ENCODE measurements around the gene PTPRCAP.
"Not testable (repeated sequence)": the region's sequence is repeated elsewhere in the genome, so short reads cannot be mapped to it uniquely, and the experiment has no call there.

The PTPRCAP gene

DNA sequence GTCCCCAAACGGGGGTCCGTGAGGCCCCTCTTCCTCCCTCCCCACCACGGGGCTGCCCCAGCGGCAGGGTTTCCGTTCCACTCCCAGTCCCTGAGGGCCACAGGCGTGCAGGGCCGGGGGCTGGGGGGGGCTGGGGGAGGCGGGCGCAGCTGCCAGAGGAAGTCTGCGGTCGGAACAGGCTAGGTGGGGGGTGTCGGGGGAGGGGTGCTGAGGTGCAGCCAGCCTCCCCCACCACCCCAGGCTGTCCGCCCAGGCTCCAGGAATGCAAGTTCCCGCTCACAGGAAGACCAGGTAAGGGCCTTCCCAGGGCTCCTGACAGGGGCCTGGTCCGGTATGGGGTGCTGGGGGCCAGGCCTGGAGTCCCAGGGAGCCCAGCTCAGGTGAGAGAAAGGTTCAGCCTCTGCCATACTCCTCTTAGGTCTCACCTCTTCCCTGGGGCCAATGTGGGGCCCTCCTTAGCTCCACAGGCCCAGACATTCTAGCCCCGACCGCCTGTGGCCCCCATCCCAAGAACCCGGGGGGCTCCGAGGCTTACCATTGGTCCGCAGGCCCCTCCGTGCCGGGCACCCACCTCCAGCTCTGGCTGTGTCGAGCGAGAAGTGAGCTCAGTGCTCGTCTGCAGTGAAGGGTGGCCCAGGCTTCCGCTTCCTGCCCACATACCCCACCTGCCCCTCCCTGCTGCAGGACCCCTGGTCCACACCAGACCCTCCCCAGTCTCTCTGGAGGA lies at the start of gene PTPRCAP:
Gene PTPRCAP (minus strand): TSS at position 601 of the 727 bp plus-strand sequence. CDS start 63 bp downstream, at position 538.
- Histone ChIP-seq H3K4me3 (ENCODE audit: low read length in 2 of 2) (peak within 1 kb of the TSS; percentile 32 to 77), H3K27me3 (ENCODE audit: control insufficient read depth in 2 of 2, insufficient read depth in 2 of 2, low read length in 2 of 2) (no peaks in the 10 kb centered on the region), H3K36me3 (ENCODE audit: control insufficient read depth in 2 of 2, insufficient read depth in 2 of 2, low read length in 2 of 2) (peaks cover 47 to 52% of the 10 kb centered on the region in 2 donors), H3K9ac (ENCODE audit: low read depth in 1 of 2, low read length in 2 of 2) (peak within 1 kb of the TSS in 1 of 2 donors; percentile 52), H3K4me1 (ENCODE audit: control insufficient read depth in 2 of 2, insufficient read depth in 2 of 2, low read length in 2 of 2) (peaks cover 11 to 18% of the 10 kb centered on the region in 2 donors), H3K27ac (ENCODE audit: low read depth in 2 of 2, low read length in 2 of 2) (peak within 1 kb of the TSS; percentile 55 to 87), H3K9me3 (ENCODE audit: control insufficient read depth in 2 of 2, low read length in 2 of 2) (no peaks in the 10 kb centered on the region)

- H3K4me1 ChIP-seq (ENCODE audit: control insufficient read depth in 2 of 2, insufficient read depth in 2 of 2, low read length in 2 of 2), result peaks cover 27 to 34% of the 10 kb centered on the region in 2 donors
- H3K27ac ChIP-seq (ENCODE audit: low read depth in 2 of 2, low read length in 2 of 2), result peak overlapping the region in 1 of 2 donors; percentile 48
- H3K36me3 ChIP-seq (ENCODE audit: control insufficient read depth in 2 of 2, insufficient read depth in 2 of 2, low read length in 2 of 2), result peaks cover 9 to 37% of the 10 kb centered on the region in 2 donors
These were observed 49.2 kb upstream of the PTPRCAP start for GRCh38 chr11:67486481-67487195.

GRCh38 chr11:67485873-67486361 lies 48.4 kb upstream of the PTPRCAP start:
- H3K9ac ChIP-seq (ENCODE audit: low read depth in 1 of 2, low read length in 2 of 2); H3K27me3 ChIP-seq (ENCODE audit: control insufficient read depth in 2 of 2, insufficient read depth in 2 of 2, low read length in 2 of 2); H3K4me3 ChIP-seq (ENCODE audit: low read length in 2 of 2); H3K9me3 ChIP-seq (ENCODE audit: control insufficient read depth in 2 of 2, low read length in 2 of 2): not testable (repeated sequence)
- Histone ChIP-seq H3K4me1 (ENCODE audit: control insufficient read depth in 2 of 2, insufficient read depth in 2 of 2, low read length in 2 of 2) (peaks cover 27 to 34% of the 10 kb centered on the region in 2 donors), H3K27ac (ENCODE audit: low read depth in 2 of 2, low read length in 2 of 2) (peak overlapping the region in 1 of 2 donors; percentile 48), H3K36me3 (ENCODE audit: control insufficient read depth in 2 of 2, insufficient read depth in 2 of 2, low read length in 2 of 2) (peaks cover 2 to 31% of the 10 kb centered on the region in 2 donors)

More at GRCh38 chr11:67486481-67487195, 49.2 kb upstream of the PTPRCAP start:
- Histone ChIP-seq H3K4me3 (ENCODE audit: low read length in 2 of 2) (no peak overlapping the region), H3K27me3 (ENCODE audit: control insufficient read depth in 2 of 2, insufficient read depth in 2 of 2, low read length in 2 of 2) (no peaks in the 10 kb centered on the region), H3K9me3 (ENCODE audit: control insufficient read depth in 2 of 2, low read length in 2 of 2) (no peaks in the 10 kb centered on the region), H3K9ac (ENCODE audit: low read depth in 1 of 2, low read length in 2 of 2) (no peak overlapping the region)

DNA sequence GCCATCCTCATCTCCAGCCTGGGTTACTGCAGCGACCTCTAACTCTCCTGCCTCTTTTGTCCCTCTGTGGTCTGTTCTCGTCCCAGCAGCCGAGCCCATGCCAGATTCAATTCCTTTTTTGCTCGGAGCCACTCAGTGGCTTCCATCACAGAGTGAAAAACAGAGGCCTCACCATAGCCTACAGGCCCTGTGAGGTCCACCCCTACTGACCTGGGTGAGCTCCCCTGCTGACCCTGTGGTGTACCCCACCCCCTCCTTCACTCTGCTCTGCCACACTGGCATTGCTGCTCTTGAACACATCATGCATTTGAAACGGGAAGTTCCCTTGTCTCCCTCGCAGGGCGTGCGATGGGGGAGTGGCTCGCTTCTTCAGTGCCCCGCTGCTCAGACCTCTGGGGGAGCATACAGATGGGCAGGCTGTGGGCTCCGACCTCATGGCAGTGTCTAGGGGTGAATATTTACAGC lies 47.4 kb upstream of the PTPRCAP start:
- H3K27me3 ChIP-seq (ENCODE audit: control insufficient read depth in 2 of 2, insufficient read depth in 2 of 2, low read length in 2 of 2), result no peaks in the 10 kb centered on the region
- H3K4me3 ChIP-seq (ENCODE audit: low read length in 2 of 2), result peak overlapping the region; percentile 6 to 59
- peaks cover 2 to 20% of the 10 kb centered on the region in 2 donors for H3K36me3 ChIP-seq (ENCODE audit: control insufficient read depth in 2 of 2, insufficient read depth in 2 of 2, low read length in 2 of 2)
- H3K9ac ChIP-seq (ENCODE audit: low read depth in 1 of 2, low read length in 2 of 2), result peak overlapping the region; percentile 16 to 20
- H3K9me3 ChIP-seq (ENCODE audit: control insufficient read depth in 2 of 2, low read length in 2 of 2), result no peaks in the 10 kb centered on the region
- peaks cover 26 to 32% of the 10 kb centered on the region in 2 donors for H3K4me1 ChIP-seq (ENCODE audit: control insufficient read depth in 2 of 2, insufficient read depth in 2 of 2, low read length in 2 of 2)
- H3K27ac ChIP-seq (ENCODE audit: low read depth in 2 of 2, low read length in 2 of 2), result peak overlapping the region; percentile 18 to 86

GRCh38 chr11:67483831-67484665 lies 46.6 kb upstream of the PTPRCAP start:
- Histone ChIP-seq H3K9ac (ENCODE audit: low read depth in 1 of 2, low read length in 2 of 2) (peak overlapping the region; percentile 16 to 80), H3K4me1 (ENCODE audit: control insufficient read depth in 2 of 2, insufficient read depth in 2 of 2, low read length in 2 of 2) (peaks cover 23 to 25% of the 10 kb centered on the region in 2 donors), H3K36me3 (ENCODE audit: control insufficient read depth in 2 of 2, insufficient read depth in 2 of 2, low read length in 2 of 2) (peaks cover 2 to 19% of the 10 kb centered on the region in 2 donors), H3K4me3 (ENCODE audit: low read length in 2 of 2) (peak overlapping the region; percentile 13 to 91), H3K27ac (ENCODE audit: low read depth in 2 of 2, low read length in 2 of 2) (peak overlapping the region; percentile 26 to 86), H3K9me3 (ENCODE audit: control insufficient read depth in 2 of 2, low read length in 2 of 2) (no peaks in the 10 kb centered on the region), H3K27me3 (ENCODE audit: control insufficient read depth in 2 of 2, insufficient read depth in 2 of 2, low read length in 2 of 2) (no peaks in the 10 kb centered on the region)

DNA sequence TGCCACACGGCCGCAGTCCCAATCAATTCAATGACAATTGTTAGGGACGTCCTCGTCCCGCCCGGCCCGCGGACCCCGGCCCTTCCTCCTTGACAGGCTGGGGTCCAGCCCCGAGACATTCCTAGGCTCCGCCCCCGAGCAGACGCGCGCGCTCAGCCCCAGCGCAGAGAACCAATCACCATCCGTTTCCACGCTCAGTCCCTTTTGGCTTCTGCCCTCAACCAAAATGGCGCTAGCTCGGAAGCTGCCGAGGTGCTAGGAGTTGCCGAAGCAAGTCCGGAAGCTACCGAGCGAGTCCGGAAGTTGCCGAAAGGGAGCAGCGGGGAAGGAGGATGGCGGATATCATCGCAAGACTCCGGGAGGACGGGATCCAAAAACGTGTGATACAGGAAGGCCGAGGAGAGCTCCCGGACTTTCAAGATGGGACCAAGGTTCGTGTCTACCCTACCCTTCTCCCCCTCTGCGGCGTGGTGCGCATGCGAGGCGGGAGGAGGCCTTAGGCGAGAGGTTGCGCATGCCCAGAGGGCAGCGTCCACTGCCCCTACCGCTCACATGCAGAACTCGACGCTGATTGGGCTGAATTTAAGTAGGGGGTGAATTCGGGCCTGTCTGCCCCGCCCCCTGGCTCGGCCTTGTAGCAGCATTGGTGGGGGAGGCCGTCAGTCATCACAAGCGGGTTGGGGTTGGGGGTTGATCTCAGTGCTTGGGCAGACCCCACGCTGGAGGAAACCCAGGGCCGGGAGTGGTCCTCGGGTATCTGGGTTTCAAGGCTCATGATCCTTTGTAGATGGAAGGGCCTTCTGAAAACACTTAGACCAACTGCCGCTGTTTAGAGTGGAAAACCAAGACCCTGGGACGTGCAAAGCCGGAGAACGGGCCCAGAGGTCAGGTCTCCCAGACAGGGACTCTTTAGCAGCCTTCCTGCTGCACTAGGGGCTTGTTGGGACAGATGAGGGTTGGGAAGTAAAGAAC lies 45.6 kb upstream of the PTPRCAP start, which contains the start of gene AIP:
Gene AIP (plus strand): TSS at position 200 of the 972 bp plus-strand sequence. CDS start 133 bp downstream, at position 333.
- H3K36me3 ChIP-seq (ENCODE audit: control insufficient read depth in 2 of 2, insufficient read depth in 2 of 2, low read length in 2 of 2), result peaks cover 2 to 16% of the 10 kb centered on the region in 2 donors
- H3K4me3 ChIP-seq (ENCODE audit: low read length in 2 of 2), result peak within 1 kb of the TSS; percentile 91 to 96
- H3K9ac ChIP-seq (ENCODE audit: low read depth in 1 of 2, low read length in 2 of 2), result peak within 1 kb of the TSS; percentile 81 to 85
- peaks cover 23 to 25% of the 10 kb centered on the region in 2 donors for H3K4me1 ChIP-seq (ENCODE audit: control insufficient read depth in 2 of 2, insufficient read depth in 2 of 2, low read length in 2 of 2)
- no peaks in the 10 kb centered on the region for H3K9me3 ChIP-seq (ENCODE audit: control insufficient read depth in 2 of 2, low read length in 2 of 2)
- H3K27ac ChIP-seq (ENCODE audit: low read depth in 2 of 2, low read length in 2 of 2), result peak within 1 kb of the TSS; percentile 86 to 90
- H3K27me3 ChIP-seq (ENCODE audit: control insufficient read depth in 2 of 2, insufficient read depth in 2 of 2, low read length in 2 of 2), result no peaks in the 10 kb centered on the region

DNA sequence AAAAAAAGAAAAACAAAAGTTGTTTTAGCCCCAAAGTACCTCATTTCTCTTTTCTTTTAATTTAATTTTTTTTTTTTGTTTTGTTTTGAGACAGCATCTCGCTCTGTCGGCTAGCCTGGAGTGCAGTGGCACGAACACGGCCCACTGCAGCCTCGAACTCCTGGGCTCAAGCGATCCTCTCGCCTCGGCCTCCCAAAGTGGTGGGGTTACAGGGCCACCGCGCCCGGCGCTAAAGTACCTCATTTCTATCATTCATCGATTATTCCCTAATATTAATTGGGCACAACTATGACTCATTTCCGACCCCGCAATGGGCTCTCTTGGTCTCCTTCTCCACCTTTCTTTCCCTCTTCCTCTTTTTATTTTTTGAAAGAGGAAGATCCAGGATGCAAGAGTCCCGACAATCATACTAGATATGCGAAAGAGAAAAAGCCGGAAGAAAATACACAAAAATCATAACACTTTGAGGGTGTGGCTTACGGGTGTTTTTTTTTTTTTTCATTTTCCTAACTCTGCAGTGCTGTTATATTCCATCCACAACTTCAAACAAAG lies 44.9 kb upstream of the PTPRCAP start:
- peaks cover 2 to 8% of the 10 kb centered on the region in 2 donors for H3K36me3 ChIP-seq (ENCODE audit: control insufficient read depth in 2 of 2, insufficient read depth in 2 of 2, low read length in 2 of 2)
- H3K27ac ChIP-seq (ENCODE audit: low read depth in 2 of 2, low read length in 2 of 2), result peak overlapping the region; percentile 86 to 90
- H3K9ac ChIP-seq (ENCODE audit: low read depth in 1 of 2, low read length in 2 of 2), result peak overlapping the region; percentile 81 to 85
- peaks cover 23 to 25% of the 10 kb centered on the region in 2 donors for H3K4me1 ChIP-seq (ENCODE audit: control insufficient read depth in 2 of 2, insufficient read depth in 2 of 2, low read length in 2 of 2)
- no peaks in the 10 kb centered on the region for H3K9me3 ChIP-seq (ENCODE audit: control insufficient read depth in 2 of 2, low read length in 2 of 2)
- H3K4me3 ChIP-seq (ENCODE audit: low read length in 2 of 2), result peak overlapping the region; percentile 91 to 96
- no peaks in the 10 kb centered on the region for H3K27me3 ChIP-seq (ENCODE audit: control insufficient read depth in 2 of 2, insufficient read depth in 2 of 2, low read length in 2 of 2)

DNA sequence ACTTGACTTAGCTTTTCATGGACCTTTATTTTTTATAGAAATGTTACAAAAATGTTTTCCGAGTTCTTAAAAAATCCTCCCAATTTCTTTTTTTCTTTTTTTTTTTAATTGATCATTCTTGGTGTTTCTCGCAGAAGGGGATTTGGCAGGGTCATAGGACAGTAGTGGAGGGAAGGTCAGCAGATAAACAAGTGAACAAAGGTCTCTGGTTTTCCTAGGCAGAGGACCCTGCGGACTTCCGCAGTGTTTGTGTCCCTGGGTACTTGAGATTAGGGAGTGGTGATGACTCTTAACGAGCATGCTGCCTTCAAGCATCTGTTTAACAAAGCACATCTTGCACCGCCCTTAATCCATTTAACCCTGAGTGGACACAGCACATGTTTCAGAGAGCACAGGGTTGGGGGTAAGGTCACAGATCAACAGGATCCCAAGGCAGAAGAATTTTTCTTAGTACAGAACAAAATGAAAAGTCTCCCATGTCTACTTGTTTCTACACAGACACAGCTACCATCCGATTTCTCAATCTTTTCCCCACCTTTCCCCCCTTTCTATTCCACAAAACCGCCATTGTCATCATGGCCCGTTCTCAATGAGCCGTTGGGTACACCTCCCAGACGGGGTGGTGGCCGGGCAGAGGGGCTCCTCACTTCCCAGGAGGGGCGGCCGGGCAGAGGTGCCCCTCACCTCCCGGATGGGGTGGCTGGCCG lies 40.0 kb upstream of the PTPRCAP start:
- H3K4me3 ChIP-seq (ENCODE audit: low read length in 2 of 2); H3K9me3 ChIP-seq (ENCODE audit: control insufficient read depth in 2 of 2, low read length in 2 of 2); H3K4me1 ChIP-seq (ENCODE audit: control insufficient read depth in 2 of 2, insufficient read depth in 2 of 2, low read length in 2 of 2); H3K36me3 ChIP-seq (ENCODE audit: control insufficient read depth in 2 of 2, insufficient read depth in 2 of 2, low read length in 2 of 2); H3K9ac ChIP-seq (ENCODE audit: low read depth in 1 of 2, low read length in 2 of 2); H3K27me3 ChIP-seq (ENCODE audit: control insufficient read depth in 2 of 2, insufficient read depth in 2 of 2, low read length in 2 of 2); H3K27ac ChIP-seq (ENCODE audit: low read depth in 2 of 2, low read length in 2 of 2): not testable (repeated sequence)
